DMS79 treated with DMSO at 0.1 percent for 48 hours (cell line): ENCODE measurements around the gene NCAM1.
"Not testable (repeated sequence)": the region's sequence is repeated elsewhere in the genome, so short reads cannot be mapped to it uniquely, and the experiment has no call there.

Source experiments
- DNase-seq: peaks from one replicate; lab custom pipeline; 2025; lab: John Stamatoyannopoulos, UW

NCAM1 gene

DNA sequence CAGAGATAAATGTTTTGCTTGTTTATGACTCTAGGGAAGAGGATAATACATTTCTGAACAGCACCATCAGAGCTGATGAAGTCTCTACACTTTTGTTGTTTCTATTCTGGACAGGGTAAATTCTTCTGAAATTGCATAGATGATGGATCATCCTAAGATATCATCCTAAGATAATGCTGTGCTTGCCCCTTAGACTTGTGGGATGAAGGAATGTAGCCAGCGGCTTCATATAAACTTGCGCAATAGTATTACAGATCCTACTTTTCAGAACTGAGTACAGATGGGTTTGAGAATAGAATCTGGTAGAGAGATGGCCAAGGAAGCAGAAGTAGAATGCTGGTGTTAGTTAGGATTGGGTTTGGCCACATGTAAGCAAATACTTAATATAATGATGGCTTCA is 61.0 kb downstream of the NCAM1 start:
- no peak for DNase-seq

DNA sequence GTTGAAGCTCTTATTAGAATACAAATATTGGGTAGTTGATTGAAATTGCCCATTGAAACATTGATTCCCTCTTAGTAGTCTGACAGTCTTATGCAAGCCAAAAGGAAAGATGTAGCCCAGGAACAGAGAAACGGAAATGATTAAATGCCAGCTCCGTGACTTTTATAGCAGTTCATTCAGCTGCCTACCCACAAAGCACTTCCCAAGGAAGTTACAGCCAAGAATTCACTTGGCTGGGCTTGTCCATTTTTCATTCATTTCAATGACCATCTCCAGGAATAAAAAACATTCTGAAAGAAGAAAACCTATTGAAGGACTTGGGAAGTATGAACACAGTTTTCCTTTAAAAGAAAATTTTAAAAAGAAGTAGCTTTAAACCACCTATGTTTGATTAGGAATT is 62.0 kb downstream of the NCAM1 start:
- DNase-seq: no peak

DNA sequence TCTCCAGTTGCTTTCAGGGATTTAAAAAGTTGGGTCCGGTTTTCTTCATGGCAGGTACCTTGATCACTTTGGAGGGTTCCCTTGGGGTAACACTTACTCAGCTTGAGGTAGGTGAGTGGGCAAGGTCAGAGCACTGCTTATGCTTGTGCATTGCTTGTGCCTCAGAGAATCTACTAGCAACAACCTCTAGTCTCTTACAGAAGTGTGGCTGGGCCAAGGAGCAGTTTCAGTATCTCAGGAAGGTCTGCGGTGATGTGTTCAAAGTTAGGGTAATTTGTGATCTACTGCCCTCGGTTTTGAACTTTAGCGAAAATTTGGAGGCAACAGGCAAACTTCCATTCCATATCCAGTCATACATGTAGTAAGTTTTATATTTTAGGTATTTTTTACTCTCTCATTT is 62.8 kb downstream of the NCAM1 start:
- no peak for DNase-seq

DNA sequence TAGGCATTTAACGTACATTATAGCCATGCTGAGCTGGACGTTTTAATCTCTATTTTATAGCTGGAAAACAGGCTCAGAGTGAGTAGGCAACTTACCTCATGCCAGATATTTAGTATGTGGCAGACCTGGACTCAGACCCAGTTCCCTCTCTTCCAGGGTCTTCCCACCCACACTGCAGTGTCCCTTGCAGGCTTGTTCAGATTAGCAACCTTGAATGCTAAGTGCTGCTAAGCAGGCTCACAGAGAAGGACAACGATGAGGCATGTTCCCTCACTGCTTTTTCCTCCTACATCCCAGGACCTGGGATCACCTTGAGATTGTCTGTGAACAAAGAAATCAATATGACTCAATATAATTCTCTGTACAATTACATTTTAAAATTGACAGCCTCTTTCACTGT is 65.6 kb downstream of the NCAM1 start:
- no peak for DNase-seq

DNA sequence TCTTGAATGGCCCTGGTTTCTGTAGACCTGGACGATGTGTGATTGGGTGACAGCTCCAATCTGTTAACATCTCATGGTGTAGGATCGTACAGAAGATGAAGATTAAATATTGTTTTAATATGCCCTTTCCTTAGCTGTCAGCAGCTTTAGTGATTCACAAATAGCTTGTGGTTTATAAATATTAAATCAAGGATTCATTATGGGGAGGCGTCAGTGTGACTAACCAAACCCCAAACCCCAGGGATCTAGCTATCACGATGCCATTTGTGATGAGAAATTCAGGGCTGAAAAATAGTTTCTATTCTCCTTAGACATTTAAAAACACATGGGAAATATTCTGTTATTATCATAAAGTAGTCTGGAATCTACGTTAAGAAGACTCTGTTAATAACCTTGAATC is 73.4 kb downstream of the NCAM1 start:
- no peak for DNase-seq

DNA sequence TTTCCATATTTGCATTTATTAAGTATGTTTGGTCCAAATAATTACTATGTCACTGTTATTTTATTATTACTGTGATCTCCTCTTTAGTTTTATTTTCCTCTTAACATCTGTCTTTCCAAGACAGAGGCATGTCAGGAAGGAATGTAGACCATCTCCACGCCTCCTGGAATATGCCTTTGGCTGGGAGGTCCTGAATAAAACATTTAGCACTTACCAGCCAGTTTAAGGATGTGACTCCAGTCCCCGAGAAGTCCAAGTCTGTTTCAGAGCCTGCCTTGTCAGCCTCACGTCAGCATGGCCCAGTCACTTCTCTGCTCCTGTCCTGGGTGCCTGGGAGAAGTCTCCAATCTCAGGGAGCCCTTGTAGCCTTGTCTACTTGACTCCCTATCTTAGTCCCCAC is 74.5 kb downstream of the NCAM1 start:
- no peak for DNase-seq

DNA sequence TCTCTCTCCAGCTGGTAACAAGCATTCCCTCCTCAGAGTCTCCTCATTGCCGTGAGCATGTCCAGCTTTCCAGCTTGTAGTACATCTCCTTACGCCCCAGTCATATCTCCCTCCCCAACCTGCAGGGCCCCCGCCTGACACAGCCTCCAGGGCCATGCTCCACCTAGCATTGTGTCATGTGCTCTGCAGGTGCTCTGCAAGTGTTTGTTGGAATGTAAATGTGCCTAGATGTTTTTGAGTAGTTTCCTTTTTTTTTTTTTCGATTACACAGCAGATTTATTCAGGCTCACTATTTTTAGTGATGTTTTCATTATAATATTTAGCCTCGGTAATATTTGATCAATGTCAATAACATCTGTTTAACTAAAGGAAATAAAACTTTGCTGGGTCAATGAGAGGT is 82.5 kb downstream of the NCAM1 start:
- no peak for DNase-seq

DNA sequence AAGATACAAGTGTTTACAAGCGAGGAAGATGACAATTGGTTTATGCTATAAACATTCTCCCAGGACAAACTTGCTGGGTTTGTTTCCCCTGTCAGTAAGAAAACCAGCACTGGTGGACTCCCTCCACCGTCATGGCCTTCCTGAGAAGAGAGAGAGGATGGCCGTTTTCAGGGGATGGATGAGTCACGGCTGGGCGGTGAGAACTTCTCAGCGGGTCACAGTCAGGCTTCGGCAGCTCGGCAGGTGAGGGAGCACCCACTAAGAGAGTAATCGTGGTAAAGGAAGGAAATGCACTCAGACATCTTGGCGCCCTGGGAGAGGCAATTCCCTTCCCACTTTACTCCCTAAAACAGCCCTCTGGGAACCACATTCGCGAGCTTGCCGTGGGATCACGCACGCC is 83.9 kb downstream of the NCAM1 start:
- peak; percentile 97 for DNase-seq

DNA sequence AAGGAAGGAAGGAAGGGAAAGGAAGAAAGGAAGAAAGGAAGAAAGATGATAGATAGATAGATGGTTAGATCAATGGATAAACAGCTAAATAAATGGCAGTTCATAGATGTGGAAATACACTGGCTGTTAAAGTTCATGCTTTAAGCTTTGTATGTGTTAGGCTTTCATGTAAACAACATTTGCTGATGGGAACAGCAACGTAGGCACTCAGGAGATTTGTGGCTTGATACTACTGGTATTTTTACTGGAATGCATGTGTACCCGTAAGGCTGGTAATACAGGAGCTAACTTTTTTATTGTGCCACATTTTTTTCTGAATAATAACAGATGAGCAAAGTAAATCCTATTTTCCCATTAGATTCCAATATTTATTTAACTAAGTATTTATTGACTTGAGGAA is 85.6 kb downstream of the NCAM1 start:
- DNase-seq: no peak

DNA sequence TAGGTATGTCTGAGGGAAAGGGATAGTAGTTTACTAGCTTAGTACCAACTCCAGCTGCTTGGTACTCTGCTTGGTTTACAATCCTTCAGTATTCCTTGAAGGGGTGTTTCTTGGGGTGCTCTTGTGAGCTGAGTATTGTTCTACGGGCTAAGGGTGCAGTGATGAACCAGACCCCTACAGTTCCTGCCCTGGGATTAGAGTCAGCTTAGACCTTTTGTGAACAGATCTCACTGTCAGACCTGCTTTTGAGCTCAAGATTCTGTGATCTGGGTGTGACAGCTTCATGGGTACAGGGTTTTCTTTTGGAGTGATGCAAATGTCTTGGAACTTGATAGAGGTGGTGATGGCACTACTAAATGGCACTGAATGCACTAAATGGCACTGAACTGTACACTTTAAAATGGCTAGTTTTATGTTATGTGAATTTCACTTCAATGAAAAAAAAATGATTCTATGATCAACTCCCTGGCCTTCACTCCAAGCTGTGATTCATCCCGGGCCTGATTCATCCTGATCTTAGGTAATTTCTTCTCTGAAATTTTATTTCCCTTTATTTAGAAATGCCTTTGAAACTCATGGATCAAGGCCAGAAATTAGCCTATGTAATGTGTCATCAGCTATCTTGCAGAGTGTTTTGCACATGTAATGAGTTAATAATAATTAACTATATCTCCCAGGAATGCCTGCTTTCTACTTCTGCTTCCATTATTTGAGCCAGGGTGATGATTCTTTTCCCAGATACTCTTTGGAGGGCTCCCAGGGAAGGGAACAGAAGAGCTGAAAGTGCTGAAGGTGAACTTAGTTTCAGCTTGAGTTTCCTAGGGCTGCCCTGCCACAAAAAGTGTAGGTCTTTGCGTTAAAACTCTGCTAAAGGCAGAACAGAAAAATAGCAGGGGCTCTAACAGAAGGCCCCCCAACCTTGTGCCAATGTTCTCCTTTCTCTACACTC is 87.9 kb downstream of the NCAM1 start:
- no peak for DNase-seq

DNA sequence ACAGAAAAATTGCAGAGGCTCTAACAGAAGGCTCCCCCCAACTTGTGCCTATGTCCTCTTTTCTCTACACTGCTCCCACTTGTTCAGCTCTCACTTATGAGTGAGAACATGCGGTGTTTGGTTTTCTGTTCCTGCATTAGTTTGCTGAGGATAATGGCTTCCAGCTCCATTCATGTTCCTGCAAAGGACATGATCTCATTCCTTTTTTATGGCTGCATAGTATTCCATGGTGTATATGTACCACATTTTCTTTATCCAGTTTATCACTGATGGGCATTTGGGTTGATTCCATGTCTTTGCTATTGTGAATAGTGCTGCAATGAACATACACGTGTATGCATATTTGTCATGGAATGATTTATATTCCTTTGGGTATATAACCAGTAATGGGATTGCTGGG is 91.8 kb downstream of the NCAM1 start:
- not testable (repeated sequence) for DNase-seq

DNA sequence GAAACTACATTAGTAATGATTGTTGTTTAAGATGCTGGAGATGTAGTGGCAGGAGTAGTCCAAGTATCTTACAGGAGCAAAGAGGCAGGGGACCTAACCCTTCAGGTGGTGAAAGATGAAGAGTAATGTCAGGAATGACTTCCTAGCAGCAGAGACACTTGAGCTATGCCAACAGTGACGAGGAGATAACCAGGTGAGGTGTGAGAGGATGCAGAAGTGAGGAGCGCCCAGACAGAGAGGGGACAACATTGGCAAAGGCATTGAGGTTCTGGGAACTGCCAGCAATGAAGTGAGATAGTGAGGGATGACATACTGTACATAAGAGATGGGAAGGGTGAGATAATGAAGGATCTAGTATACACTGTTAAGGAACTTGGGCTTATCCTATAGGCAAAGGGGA is 95.8 kb downstream of the NCAM1 start:
- DNase-seq: no peak

DNA sequence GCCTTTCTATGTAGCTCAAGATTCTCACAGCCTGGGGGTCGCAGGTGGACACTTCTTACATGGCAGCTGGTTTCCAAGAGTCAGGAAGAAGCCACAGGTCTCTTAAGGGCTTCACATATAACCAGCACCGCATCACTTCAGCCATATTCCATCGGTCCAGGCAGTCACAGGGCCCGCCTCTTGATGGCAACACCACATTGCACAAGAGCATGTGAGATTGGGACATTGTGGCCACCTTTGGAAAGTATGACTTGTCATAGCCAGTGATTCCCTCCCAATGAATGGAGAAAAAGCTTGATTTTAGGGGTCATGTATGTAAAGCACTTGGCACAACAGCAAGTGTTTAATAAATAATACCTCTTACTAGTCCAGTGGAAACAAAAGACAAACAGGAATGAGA is 98.3 kb downstream of the NCAM1 start:
- no peak for DNase-seq

DNA sequence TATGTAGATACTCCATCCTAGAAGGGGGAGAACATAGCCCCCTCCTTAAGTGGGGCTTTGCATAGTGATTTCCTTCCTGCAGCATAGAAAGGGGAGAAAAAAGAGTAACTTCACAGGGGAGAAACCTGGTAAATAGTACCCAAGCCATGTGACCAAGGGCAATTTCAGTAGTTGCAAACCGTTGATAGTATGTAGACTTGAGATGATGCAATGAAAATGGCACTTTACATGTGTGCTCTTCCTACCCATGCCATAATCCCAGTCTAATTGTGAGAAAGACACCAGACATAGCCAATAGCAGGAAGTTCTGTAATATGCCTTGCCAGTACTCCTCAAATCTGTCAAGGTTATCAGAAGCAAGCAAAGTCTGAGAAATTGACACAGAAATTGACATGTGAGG is 104.1 kb downstream of the NCAM1 start:
- DNase-seq: no peak

DNA sequence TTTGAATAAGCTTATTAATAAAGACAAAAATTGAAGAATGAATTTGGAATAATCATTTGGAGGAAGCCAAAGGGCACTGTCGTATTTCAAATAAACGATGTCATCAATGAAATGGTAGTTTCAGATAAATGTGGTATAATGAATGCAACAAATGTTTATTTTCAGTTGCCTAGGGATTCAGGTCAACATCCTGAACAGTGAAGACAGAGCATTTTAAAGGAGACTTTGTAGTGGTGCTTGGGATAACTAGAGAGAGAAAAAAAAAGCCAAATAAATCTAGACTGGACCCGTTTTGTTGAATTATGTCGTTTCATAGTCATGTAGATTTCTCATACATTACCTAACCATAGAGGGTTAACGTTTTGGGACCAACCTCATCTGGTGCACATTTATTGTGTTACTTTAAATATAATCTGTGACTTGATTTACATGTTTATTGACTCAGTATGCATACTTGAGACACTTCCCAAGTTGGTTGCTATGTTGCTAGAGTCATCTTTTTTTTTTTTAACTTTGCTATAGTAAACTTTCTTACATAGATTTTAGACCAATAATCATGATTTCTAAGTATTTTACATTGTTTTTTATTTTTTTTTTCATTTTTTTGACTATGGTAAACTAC is 111.1 kb downstream of the NCAM1 start:
- DNase-seq: no peak

DNA sequence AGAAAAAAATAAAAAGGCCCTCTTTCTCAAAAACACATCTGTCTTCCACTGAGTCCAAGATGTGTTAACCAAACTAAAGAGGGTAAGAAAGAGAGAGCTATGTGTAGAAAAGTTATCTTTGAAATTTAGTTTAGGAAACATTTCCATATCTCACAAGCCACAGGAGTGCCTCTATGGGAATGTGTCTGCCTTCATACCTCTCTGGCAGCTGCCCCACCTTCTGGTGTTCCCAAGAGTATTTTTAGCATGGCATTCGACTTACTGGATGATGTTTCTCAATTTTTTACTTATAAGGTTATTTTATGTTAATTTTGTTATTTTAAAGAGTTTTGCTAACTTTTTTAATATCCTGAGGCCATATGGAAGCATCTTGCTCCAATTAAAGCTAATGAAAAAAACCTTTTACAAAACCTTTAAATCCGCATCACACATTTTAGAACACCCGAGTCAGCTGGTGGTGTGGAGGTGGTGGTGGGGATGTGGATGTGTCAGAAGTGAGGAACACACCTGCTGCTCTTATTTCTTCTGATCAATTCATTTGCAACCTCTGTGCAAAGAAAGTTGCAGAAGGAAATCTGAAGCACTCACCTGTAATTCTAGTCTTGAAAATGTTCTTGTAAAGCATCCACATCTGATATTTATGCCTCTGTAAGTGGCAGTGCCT is 112.2 kb downstream of the NCAM1 start:
- no peak for DNase-seq

DNA sequence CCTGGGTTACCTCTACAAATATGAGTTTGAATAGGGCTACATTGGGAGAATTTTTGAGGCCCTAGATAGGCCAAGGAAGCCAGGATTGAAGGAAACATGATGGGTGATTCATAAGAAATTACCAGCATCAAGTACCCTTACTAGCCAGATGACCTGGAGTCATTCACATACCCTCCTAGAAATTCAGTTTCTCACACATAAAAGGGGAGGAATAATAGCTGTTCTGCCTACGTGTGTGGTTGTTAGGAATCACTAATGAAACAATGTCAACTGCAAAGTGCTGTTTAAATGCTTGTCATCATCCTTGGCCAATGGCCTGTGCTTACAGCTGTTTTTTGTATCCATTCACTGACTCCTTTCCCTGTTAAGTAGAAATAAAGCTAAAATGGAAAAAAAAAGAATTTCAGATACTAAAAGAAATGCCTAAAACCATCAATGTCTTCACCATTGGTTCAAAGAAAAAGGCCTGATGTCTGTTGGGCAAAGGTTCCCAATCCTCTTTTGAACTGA is 114.4 kb downstream of the NCAM1 start:
- DNase-seq: no peak

DNA sequence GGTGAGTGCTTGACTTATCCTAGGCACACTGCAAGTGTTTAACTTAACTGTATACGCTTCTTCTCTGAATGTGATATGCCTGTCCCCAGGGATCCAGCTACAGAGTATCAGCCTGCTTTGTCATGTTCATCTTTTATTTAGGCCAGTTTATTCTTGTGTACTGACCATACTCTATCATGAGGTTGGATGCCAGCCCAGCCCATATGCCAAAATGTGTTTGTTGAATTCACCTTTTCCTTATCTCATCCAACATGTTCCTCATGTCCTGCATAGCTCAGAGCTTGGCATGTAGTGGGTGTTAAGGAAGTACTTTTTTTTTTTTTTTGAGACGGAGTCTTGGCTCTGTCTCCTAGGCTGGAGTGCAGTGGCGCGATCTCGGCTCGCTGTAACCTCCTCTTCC is 116.2 kb downstream of the NCAM1 start:
- DNase-seq: no peak

DNA sequence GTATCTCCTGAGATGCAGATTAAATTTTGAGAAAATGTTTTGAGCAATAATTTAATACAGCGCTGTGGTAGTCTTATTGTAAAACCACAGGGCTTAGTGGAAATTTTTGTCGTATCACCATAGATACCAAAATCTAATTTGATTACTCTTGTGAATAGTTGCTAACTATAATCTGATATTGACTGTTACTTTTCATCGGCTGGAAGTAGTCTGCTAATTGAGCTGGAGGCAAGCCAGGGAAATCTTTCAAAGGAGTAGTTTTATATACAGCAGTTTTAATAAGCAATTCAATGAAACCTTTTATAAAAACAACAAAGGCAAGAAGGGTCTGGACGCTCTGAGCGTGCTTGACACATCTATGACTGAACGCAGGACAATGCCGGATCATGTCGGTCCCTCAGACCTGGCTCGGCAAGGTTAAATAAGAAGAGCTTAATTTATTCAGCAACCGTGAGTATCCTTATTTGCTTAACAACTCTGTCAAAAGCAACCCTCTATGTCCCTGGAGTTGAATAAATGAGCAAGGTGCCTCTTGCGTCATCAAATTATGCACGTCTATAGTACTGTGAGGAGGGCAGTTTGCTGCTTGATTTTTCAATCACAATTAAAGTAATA is 121.2 kb downstream of the NCAM1 start:
- DNase-seq: peak; percentile 28

DNA sequence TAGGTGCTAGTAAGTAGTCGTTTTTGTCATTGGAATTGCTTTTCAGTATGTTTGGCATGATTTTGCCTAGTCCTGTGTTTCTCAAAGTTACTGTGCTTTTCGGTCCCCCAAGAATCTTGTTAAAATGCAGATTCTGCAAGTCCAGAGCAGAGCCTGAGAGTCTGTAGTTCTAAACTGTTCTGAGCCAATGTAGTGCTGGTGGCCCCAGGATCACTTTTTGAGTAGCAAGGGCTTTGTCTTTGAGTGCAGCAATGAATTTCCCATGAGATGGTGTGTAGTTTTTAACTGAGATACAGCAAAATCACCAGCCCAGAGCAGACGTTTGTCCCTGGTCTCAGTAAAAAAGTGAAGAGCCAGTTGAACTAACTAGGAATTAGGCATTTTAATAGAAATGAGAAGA is 122.4 kb downstream of the NCAM1 start:
- DNase-seq: no peak

DNA sequence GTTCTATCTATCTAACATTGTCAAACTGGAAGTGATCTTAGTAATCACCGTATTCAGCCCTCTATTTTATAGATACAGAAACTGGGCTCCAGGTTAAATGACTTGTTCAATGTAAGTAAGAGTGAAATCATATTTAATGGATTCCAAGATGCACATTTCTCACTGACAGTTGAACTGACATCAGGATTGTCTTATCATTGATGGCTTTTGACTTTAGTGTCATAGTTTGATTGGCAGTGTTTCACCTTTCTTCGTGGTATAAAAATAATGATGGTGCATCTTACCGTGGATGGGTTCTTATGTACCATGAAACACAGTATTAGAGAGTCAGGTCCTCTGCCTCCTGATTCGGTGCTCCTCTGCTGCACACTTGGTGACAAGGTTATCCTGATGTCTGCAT is 123.1 kb downstream of the NCAM1 start:
- DNase-seq: no peak

DNA sequence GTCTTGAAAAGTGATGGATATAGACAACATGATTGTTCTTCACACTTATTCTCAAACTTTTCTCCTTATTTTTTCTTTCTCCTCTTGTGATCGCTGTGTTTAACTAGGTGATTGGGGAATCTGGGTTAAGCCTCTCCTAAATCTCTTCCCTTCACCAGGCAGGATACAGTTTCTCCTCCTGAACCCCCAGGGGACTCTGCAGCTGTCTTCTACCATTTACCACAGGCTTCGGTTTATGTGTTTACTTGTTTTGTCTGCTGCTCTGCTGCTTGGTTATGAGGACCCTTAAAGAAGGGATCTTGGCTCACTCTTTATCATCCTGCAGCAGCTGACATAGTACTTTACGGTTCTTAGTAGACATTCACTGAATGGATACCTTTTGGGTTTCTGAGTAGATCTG is 124.2 kb downstream of the NCAM1 start:
- peak; percentile 86 for DNase-seq

DNA sequence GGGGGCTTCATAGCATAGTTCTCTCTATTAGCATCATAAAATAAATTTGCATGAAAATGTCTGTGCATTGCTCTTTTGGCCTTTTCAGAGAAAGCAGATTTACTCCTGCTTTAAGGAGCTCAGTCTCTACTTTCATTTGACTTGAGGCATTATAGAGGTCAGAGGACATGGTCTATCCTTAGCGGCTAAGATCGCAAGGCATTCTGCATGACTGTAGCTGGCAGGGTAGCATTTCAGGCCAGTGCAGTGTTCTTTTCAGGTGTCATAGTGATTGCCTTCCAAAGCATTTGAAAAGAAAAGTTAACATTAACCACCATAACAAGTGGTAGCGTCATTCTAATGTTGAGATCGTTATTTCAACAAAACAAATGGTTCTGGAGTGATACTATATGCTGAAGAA is 126.5 kb downstream of the NCAM1 start:
- no peak for DNase-seq
